Heart right ventricle (tissue), 16 donors: ENCODE measurements around the gene CCDC77. TPM values are rescaled to one million over a fixed set of nuclear protein-coding genes. Genes with fewer than 3 reads are reported as not detected.

Source experiments
- ATAC-seq, 8 donors: fragments of 200-7000 bp; cut with Tn5 transposase; one replicate each; pipeline ENCODE4 v1.9.1; 2020; ENCODE audit warnings: mild to moderate bottlenecking in 8 of 8, moderate library complexity in 8 of 8, moderate number of reproducible peaks in 1 of 8
- DNase-seq, 2 donors: peaks; one replicate each; pipeline ENCODE4 v3.0.0-alpha.2; 2020
- H3K27ac ChIP-seq, 10 donors: fragments of 200-600 bp; sonication (generic) in 2 of 10; one replicate each; pipeline versions ENCODE4 v1.5.0 to v1.8.0; 2020 to 2022; ENCODE audit warnings: mild to moderate bottlenecking in 3 of 10
- H3K27me3 ChIP-seq, 7 donors: fragments of 200-600 bp; one replicate each; pipeline ENCODE4 v1.8.0; 2021 to 2022; ENCODE audit warnings: mild to moderate bottlenecking in 2 of 7
- H3K36me3 ChIP-seq, 9 donors: fragments of 200-600 bp; sonication (generic) in 1 of 9; one replicate each; pipeline versions ENCODE4 v1.5.0 to v1.8.0; 2020 to 2022; ENCODE audit warnings: mild to moderate bottlenecking in 2 of 9
- H3K4me1 ChIP-seq, 9 donors: fragments of 200-600 bp; sonication (generic) in 1 of 9; one replicate each; pipeline versions ENCODE4 v1.5.0 to v1.8.0; 2020 to 2022; ENCODE audit warnings: mild to moderate bottlenecking in 4 of 9
- H3K4me3 ChIP-seq, 10 donors: fragments of 200-600 bp; sonication (generic) in 2 of 10; one replicate each; pipeline versions ENCODE4 v1.5.0 to v1.8.0; 2020 to 2022; ENCODE audit warnings: mild to moderate bottlenecking in 7 of 10, moderate library complexity in 2 of 10
- H3K9me3 ChIP-seq, 11 donors: fragments of 200-600 bp in 10 of 11; sonication (generic) in 2 of 11; one replicate each; pipeline versions ENCODE4 v1.5.0 to v1.8.0; 2013 to 2022; ENCODE audit warnings: mild to moderate bottlenecking in 2 of 11, control low read depth in 1 of 11, moderate library complexity in 1 of 11
- WGBS, 2 donors: extraction: QIAGEN DNeasy Blood & Tissue Kit; methylation state at CpG; one replicate each; pipeline ENCODE4 v1.1.7; 2013; ENCODE audit warnings: inconsistent platforms in 1 of 2; 5-methylcytosine and 5-hydroxymethylcytosine counted together
- intact Hi-C, 10 donors: fragments of 100-400 bp; cut with DNase I; formaldehyde crosslinking; loops; one replicate each; pipeline versions ENCODE4 v1.11.1 to v1.14.2; 2022
- polyA plus RNA-seq, 2 donors: library from polyadenylated mRNA; stranded (reverse); fragments of 200-250 nt; gene quantifications; one replicate each; pipeline ENCODE4 v1.2.3, GENCODE V29; 2013
- total RNA-seq, 10 donors: library from RNA; stranded (reverse); fragmentation: NEBNext Ultra II Directional in 3 of 10; extraction: Animal tissue kit (Norgen Biotek cat#: 25700) in 3 of 10; gene quantifications; one replicate each; pipeline versions ENCODE4 v1.2.1 to v1.2.4, GENCODE V29; 2021 to 2023
- TF ChIP-seq, protein P1 (sequence below), 9 donors: fragments of 200-600 bp; sonication (generic) in 2 of 9; IDR thresholded peaks; one replicate each; pipeline versions ENCODE4 v1.5.0 to v1.8.0; 2021 to 2022; ENCODE audit warnings: antibody characterized with exemption in 9 of 9, mild to moderate bottlenecking in 5 of 9, moderate library complexity in 1 of 9
- donor health status: Arrhythmogenic right ventricular cardiomyopathy.
- donor health status: ischemic (EF 13 %, LVEDD 7.1; RV severe dilation, severe dysfunction).
- donor health status: healthy with polysubstance abuse.
- donor health status: DM: no; HTN: yes; CAD: no.
- donor health status: DM: no; HTN: no; CAD: no.
- donor health status: ischemic (EF 25% LVEDD 6.9; RV normal size, moderate dysfunction).
- donor health status: ischemic (EF 25% LVEDD 5.7; RV mildly dilated, moderate dysfunction).
- donor health status: healthy.
- donor health status: DM: yes; HTN: yes; CAD: no.
- donor health status: Ischemic cardiomyopathy.
- donor health status: ischemic (EF 35%, LVEDD 5.7; RV mildly dilated, moderate dysfunction).
- donor health status: nonischemic (EF 11% LVEDD 7.7; RV severe dilation, severe dysfunction).
- donor health status: DM: yes; HTN: yes; CAD: no.
- donor health status: PGD.
- donor health status: ischemic (EF 29% LVEDD 5.4; RV normal size, mild dysfunction).
- donor health status: nonischemic (EF 23%, LVEDD 6.1; RV moderate dilation, normal function).

Gene CCDC77
- total and polyA plus RNA-seq, 12 donors = 1.8 to 4.5 (median 3.6) TPM

- Histone ChIP-seq H3K4me1 (peaks cover 0 to 74% (median 8%) of the 10 kb centered on the region in 9 donors), H3K27me3 (peaks cover 0 to 23% (median 0%) of the 10 kb centered on the region in 7 donors), H3K27ac (peak overlapping the region in 7 of 10 donors; percentile 32 to 88 (median 81)), H3K36me3 (no peaks in the 10 kb centered on the region), H3K4me3 (no peak overlapping the region), H3K9me3 (no peaks in the 10 kb centered on the region)
- intact Hi-C loops = no loop called here
- 81 to 88% methylated on average over 6 of the region's 6 CpGs for WGBS, 2 donors
- ATAC-seq = no peak
- DNase-seq = no peak
- TF ChIP-seq, protein P1, sequence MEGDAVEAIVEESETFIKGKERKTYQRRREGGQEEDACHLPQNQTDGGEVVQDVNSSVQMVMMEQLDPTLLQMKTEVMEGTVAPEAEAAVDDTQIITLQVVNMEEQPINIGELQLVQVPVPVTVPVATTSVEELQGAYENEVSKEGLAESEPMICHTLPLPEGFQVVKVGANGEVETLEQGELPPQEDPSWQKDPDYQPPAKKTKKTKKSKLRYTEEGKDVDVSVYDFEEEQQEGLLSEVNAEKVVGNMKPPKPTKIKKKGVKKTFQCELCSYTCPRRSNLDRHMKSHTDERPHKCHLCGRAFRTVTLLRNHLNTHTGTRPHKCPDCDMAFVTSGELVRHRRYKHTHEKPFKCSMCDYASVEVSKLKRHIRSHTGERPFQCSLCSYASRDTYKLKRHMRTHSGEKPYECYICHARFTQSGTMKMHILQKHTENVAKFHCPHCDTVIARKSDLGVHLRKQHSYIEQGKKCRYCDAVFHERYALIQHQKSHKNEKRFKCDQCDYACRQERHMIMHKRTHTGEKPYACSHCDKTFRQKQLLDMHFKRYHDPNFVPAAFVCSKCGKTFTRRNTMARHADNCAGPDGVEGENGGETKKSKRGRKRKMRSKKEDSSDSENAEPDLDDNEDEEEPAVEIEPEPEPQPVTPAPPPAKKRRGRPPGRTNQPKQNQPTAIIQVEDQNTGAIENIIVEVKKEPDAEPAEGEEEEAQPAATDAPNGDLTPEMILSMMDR (IDR thresholded peaks at IDR 0.05) = no peak
Observed at GRCh38 chr12:467591-467990, 66.1 kb downstream of the CCDC77 start.

GRCh38 chr12:468671-469389 is 67.4 kb downstream of the CCDC77 start:
- ATAC-seq (no peak), DNase-seq (no peak)
- H3K9me3 ChIP-seq = no peaks in the 10 kb centered on the region
- no peak overlapping the region for H3K4me3 ChIP-seq
- TF ChIP-seq, protein P1 (IDR thresholded peaks at IDR 0.05) = no peak
- 45 to 51% methylated on average over 10 of the region's 10 CpGs for WGBS, 2 donors
- H3K27ac ChIP-seq = peak overlapping the region in 8 of 10 donors; percentile 1 to 88 (median 78)
- H3K4me1 ChIP-seq = peaks cover 0 to 70% (median 5%) of the 10 kb centered on the region in 9 donors
- peaks cover 0 to 13% (median 0%) of the 10 kb centered on the region in 7 donors for H3K27me3 ChIP-seq
- intact Hi-C loops = no loop called here
- no peaks in the 10 kb centered on the region for H3K36me3 ChIP-seq

GRCh38 chr12:470133-470532 is 68.7 kb downstream of the CCDC77 start:
- TF ChIP-seq, protein P1 (IDR thresholded peaks at IDR 0.05) = no peak
- no peak for DNase-seq
- Histone ChIP-seq H3K4me1 (peaks cover 0 to 70% (median 8%) of the 10 kb centered on the region in 9 donors), H3K4me3 (no peak overlapping the region), H3K9me3 (no peaks in the 10 kb centered on the region), H3K36me3 (no peaks in the 10 kb centered on the region), H3K27ac (peak overlapping the region; percentile 10 to 88 (median 77)), H3K27me3 (peaks cover 0 to 15% (median under 1%) of the 10 kb centered on the region in 7 donors)
- intact Hi-C loops = no loop called here
- WGBS, 2 donors = 40 to 49% methylated on average over 11 of the region's 11 CpGs
- peak in 5 of 8 donors; percentile 10 to 46 (median 20) for ATAC-seq

GRCh38 chr12:473198-473597 is 71.8 kb downstream of the CCDC77 start:
- TF ChIP-seq, protein P1 (IDR thresholded peaks at IDR 0.05) = no peak
- intact Hi-C loops = no loop called here
- Histone ChIP-seq H3K4me3 (no peak overlapping the region), H3K36me3 (no peaks in the 10 kb centered on the region), H3K4me1 (peaks cover 0 to 70% (median 6%) of the 10 kb centered on the region in 9 donors), H3K27me3 (peaks cover 0 to 15% (median 5%) of the 10 kb centered on the region in 7 donors), H3K27ac (peak overlapping the region in 6 of 10 donors; percentile 15 to 83 (median 70)), H3K9me3 (no peaks in the 10 kb centered on the region)
- no peak for DNase-seq
- WGBS, 2 donors = 80 to 83% methylated on average over 5 of the region's 5 CpGs
- ATAC-seq = no peak
